ENCODE results near the gene TTLL13. TPM values are rescaled to one million over a fixed set of nuclear protein-coding genes. Genes with fewer than 3 reads are reported as not detected.

Gene TTLL13
- total and polyA plus RNA-seq, 2 of the 8 experiments (the other 6 are each of a cell fraction or from before 2014, with no cell fraction given) = 0.03 TPM; not detected in 1

GRCh38 chr15:90203473-90203872, 45.9 kb upstream of the TTLL13 start (continued):
- TF ChIP-seq SRF (IDR thresholded peaks at IDR 0.05; ENCODE audit: low read depth, low read length) = no peak
